SK-N-MC (cell line): ENCODE measurements around the gene SIRT7.

Experiments used
- DNase-seq: peaks from one replicate; pipeline ENCODE4 v3.0.0-alpha.2; 2011; ENCODE audit warnings: low read depth, low spot score
- H3K27ac ChIP-seq: fragments of 200-600 bp; sonication (generic); 2 replicates; pipeline ENCODE4 v1.5.1; 2016; ENCODE audit warnings: mixed run types
- H3K36me3 ChIP-seq: fragments of 200-600 bp; sonication (generic); 2 replicates; pipeline ENCODE4 v1.6.1; 2017; ENCODE audit warnings: antibody characterized with exemption, low read length, mixed read lengths; ENCODE audit not compliant: insufficient read depth
- H3K4me3 ChIP-seq: fragments of 200-600 bp; sonication (generic); 2 replicates; pipeline ENCODE4 v1.5.1; 2016
- H3K9ac ChIP-seq: fragments of 200-600 bp; sonication (generic); 2 replicates; pipeline ENCODE4 v1.8.0; 2017; ENCODE audit warnings: mixed run types, mixed read lengths; ENCODE audit not compliant: insufficient read length
- H3K9me3 ChIP-seq: fragments of 200-600 bp; sonication (generic); 2 replicates; pipeline ENCODE4 v1.6.1; 2017; ENCODE audit warnings: low read depth, mild to moderate bottlenecking, antibody characterized with exemption, low read length, moderate library complexity, mixed read lengths
- EZH2 ChIP-seq: fragments of 200-600 bp; sonication (generic); IDR thresholded peaks from one replicate; pipeline ENCODE4 v1.6.1; 2017; ENCODE audit warnings: antibody characterized with exemption
- FOXP2 ChIP-seq: optimal IDR thresholded peaks from 2 replicates; pipeline ENCODE3; 2011; ENCODE audit warnings: mild to moderate bottlenecking, moderate library complexity; ENCODE audit not compliant: insufficient read depth; ENCODE audit errors: extremely low read length, control extremely low read depth
- POLR2AphosphoS5 ChIP-seq: IDR thresholded peaks from 2 replicates; pipeline ENCODE4 v1.6.1; 2012; ENCODE audit warnings: mild to moderate bottlenecking, low read depth, low read length, borderline replicate concordance

SIRT7 gene

GRCh38 chr17:81902023-81902652 lies 15.8 kb downstream of the SIRT7 start, which contains the start of gene NPB:
Gene NPB, plus strand, starts transcription at chr17:81902238. Its CDS starts 40 bp downstream, at chr17:81902278.
- Histone ChIP-seq H3K27ac (no peak within 1 kb of the TSS), H3K4me3 (no peak within 1 kb of the TSS), H3K9ac (no peak within 1 kb of the TSS), H3K9me3 (no peaks in the 10 kb centered on the region), H3K36me3 (peaks cover 9% of the 10 kb centered on the region; the same call in 1 of the 2 replicates)
- no peak for DNase-seq
- TF ChIP-seq POLR2AphosphoS5 (no peak), EZH2 (no peak), FOXP2 (no peak)

DNA sequence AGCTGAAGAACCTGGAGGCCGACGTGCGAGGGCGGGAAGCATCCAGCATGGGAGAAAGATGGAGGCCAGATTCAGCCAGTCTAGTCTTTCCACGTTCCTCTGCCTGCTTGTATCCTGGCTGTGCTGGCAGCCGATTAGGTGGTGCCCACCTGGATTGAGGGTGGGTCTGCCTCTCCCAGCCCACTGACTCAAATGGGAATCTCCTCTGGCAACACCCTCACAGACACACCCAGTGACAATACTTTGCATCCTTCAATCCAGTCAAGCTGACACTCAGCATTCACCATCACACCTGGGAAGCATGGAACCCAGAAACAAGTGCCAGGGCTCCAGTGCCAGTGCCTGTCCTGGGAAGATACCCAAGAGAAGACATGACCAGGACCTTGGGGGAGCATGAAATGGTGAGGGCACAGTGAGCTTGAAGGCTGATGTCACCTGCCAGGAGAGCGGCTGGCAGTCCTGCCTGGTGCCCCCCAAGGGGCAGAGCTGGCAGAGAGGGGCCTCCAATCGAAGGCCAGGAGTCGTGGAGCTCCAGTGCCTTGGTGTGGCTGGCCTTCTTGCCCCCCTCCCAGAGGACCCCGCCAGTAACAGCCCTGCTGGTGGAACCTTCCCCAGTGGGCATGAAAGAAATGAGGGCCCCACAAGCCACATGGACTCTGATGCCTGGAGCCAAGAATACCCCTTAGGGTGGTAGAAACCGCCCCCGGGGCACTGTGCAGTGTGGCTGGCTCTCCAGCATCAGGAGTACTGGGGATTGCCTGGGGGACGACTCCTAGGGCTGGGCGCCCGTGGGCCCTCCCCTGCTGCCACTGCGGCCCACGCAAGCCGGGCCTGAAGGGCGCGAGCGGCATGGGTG lies 16.6 kb downstream of the SIRT7 start:
- TF ChIP-seq FOXP2 (no peak), EZH2 (no peak), POLR2AphosphoS5 (no peak)
- peaks cover 12% of the 10 kb centered on the region; the same call in 1 of the 2 replicates for H3K36me3 ChIP-seq
- no peak for DNase-seq
- no peak overlapping the region for H3K9ac ChIP-seq
- no peak overlapping the region for H3K27ac ChIP-seq
- H3K4me3 ChIP-seq, result no peak overlapping the region
- H3K9me3 ChIP-seq, result no peaks in the 10 kb centered on the region

GRCh38 chr17:81900181-81900820 lies 17.7 kb downstream of the SIRT7 start:
- Histone ChIP-seq H3K27ac (peak overlapping the region; percentile 62), H3K9me3 (no peaks in the 10 kb centered on the region), H3K9ac (no peak overlapping the region), H3K36me3 (peaks cover 19% of the 10 kb centered on the region; the same call in 1 of the 2 replicates), H3K4me3 (no peak overlapping the region)
- DNase-seq, result no peak
- TF ChIP-seq FOXP2 (no peak), EZH2 (no peak), POLR2AphosphoS5 (no peak; the same call in 1 of the 2 replicates)

DNA sequence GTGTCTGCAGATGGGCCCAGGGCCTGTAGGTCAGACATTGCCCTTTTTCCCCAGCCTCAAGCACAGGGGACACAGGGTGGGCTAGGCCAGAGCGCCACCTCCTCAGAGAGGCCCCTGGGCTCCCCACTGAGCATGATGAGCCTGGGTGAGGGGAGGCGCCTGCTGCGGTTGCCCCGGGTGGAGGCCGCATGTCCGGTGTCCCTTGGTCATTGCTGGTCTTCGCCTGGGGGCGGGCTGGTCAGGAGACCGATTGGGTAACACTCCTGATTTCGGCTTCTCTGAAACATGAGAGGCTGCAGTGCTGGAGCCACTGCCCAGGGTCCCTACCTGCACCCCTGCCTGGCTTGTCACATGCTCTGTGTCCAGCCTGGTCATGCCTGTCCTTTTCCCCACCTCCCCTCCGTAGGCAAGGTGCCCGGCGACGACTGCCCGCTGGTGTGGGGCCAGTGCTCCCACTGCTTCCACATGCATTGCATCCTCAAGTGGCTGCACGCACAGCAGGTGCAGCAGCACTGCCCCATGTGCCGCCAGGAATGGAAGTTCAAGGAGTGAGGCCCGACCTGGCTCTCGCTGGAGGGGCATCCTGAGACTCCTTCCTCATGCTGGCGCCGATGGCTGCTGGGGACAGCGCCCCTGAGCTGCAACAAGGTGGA lies 18.3 kb downstream of the SIRT7 start:
- no peak overlapping the region for H3K4me3 ChIP-seq
- no peak overlapping the region for H3K9ac ChIP-seq
- peak overlapping the region; percentile 62 for H3K27ac ChIP-seq
- TF ChIP-seq POLR2AphosphoS5, result no peak
- TF ChIP-seq EZH2, result no peak
- TF ChIP-seq FOXP2, result no peak
- H3K36me3 ChIP-seq, result peaks cover 22% of the 10 kb centered on the region; the same call in 1 of the 2 replicates
- no peaks in the 10 kb centered on the region for H3K9me3 ChIP-seq
- DNase-seq, result no peak

GRCh38 chr17:81898885-81899284 lies 19.1 kb downstream of the SIRT7 start:
- H3K27ac ChIP-seq, result no peak overlapping the region; the same call in 1 of the 2 replicates
- H3K9me3 ChIP-seq, result no peaks in the 10 kb centered on the region
- H3K4me3 ChIP-seq, result no peak overlapping the region
- H3K9ac ChIP-seq, result no peak overlapping the region
- DNase-seq, result no peak
- no peak for TF ChIP-seq POLR2AphosphoS5
- TF ChIP-seq EZH2, result no peak
- no peak for TF ChIP-seq FOXP2
- H3K36me3 ChIP-seq, result peaks cover 25% of the 10 kb centered on the region; the same call in 1 of the 2 replicates

GRCh38 chr17:81898029-81898866 lies 19.7 kb downstream of the SIRT7 start:
- DNase-seq, result no peak
- H3K36me3 ChIP-seq, result peaks cover 25% of the 10 kb centered on the region; the same call in 1 of the 2 replicates
- TF ChIP-seq POLR2AphosphoS5 (no peak), FOXP2 (no peak), EZH2 (no peak)
- no peak overlapping the region for H3K9ac ChIP-seq
- H3K27ac ChIP-seq, result peak overlapping the region; percentile 7; the same call in 1 of the 2 replicates
- no peaks in the 10 kb centered on the region for H3K9me3 ChIP-seq
- no peak overlapping the region for H3K4me3 ChIP-seq

- no peaks in the 10 kb centered on the region for H3K9me3 ChIP-seq
- peaks cover 27% of the 10 kb centered on the region for H3K36me3 ChIP-seq
- H3K9ac ChIP-seq, result no peak overlapping the region
- H3K27ac ChIP-seq, result no peak overlapping the region
- no peak overlapping the region for H3K4me3 ChIP-seq
- no peak for TF ChIP-seq POLR2AphosphoS5
- no peak for TF ChIP-seq FOXP2
- no peak for TF ChIP-seq EZH2
- DNase-seq, result no peak
These were observed 22.6 kb downstream of the SIRT7 start for GRCh38 chr17:81895400-81895799.
